ENCODE measurements around the gene BEX1.
"Not testable (repeated sequence)": the region's sequence is repeated elsewhere in the genome, so short reads cannot be mapped to it uniquely, and the experiment has no call there.

Gene BEX1

DNA sequence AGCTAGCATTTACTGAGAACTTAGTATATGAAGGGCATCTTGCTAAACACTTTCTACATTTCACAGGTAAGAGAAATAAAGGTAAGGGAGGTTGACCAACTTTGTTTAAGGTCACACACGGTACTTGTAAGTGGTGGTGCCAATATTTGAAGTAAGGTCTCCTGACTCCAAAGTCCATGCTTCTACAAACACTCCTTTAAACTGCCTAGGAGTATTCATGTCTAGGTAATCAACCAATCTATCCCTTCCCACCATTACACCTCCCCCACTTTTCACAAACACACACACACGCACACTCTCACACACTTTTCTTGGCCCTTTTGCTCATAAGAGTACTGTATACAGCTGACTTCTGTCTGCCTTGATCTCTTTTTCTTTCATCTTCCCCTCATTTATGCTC is 7.1 kb downstream of the BEX1 start:
- no peak overlapping the region for H3K4me3 ChIP-seq (ENCODE audit: low read length)
- no peak for TF ChIP-seq CTCF (conservative IDR thresholded peaks at IDR 0.05; ENCODE audit: low read depth, low read length)

DNA sequence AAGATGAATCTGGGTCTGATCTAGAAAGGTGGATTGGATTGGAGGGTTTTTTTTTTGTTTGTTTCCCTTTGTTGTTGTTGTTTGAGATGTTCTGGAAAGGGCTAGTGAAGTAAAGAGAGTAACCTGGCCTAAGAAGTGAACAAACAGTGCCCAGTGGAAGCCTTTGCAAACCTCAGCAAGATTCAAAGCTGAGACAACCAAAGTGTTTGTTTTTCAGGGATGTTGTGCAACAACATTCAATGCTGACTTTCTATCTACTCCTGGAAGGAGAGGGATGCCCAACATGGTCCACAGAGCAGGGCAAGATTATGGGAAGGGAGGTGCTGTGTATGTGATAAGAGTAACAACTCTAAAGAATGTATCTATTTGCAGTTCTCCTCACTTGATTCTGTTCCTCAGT is 11.3 kb downstream of the BEX1 start:
- no peak overlapping the region for H3K4me3 ChIP-seq (ENCODE audit: low read length)
- TF ChIP-seq CTCF (conservative IDR thresholded peaks at IDR 0.05; ENCODE audit: low read depth, low read length) = no peak

More for the DNA sequence above, 7.1 kb downstream of the BEX1 start:
- no peak for DNase-seq (ENCODE audit: low read depth)

DNA sequence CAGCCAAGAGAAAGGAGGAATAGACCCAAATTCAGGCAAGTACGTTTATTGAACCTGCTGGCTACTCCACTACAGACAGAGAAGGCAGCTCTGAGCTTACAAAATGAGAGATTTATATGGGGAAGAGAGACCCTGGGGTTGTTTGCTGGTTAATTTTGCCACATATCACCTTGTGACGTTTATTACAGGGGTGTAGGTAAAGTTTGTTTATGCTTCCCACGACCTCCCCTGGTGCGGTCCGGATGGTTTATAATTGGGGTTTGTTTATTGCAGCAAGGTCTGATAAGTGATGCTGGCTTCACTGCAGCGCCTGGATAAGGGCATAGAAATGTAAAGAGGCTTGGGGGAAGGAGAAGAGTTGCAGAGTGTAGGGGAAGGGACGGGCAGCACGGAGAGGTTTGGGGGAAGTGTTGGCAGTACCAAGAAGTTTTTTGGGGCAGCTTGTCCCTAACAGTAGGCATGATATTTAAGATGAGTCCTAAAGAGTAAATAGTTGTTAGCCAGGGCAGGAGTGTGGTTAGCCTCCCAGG is 12.6 kb downstream of the BEX1 start:
- no peak for DNase-seq (ENCODE audit: low read depth)
- TF ChIP-seq CTCF (conservative IDR thresholded peaks at IDR 0.05; ENCODE audit: low read depth, low read length) = no peak
- no peak overlapping the region for H3K4me3 ChIP-seq (ENCODE audit: low read length)

More for the DNA sequence above, 11.3 kb downstream of the BEX1 start:
- DNase-seq (ENCODE audit: low read depth) = no peak

DNA sequence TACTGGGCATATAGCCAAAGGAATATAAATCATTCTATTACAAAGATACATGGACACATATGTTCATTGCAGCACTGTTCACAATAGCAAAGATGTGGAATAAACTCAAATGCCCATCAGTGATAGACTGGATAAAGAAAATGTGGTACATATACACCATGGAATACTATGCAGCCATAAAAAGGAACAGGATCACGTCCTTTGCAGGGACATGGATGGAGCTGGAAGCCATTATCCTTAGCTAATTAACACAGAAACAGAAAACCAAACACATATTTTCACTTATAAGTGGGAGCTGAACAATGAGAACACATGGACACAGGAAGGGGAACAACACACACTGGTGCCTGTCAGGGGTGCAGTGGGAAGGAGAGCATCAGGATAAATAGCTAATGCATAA is 30.6 kb downstream of the BEX1 start:
- H3K4me3 ChIP-seq (ENCODE audit: low read length); DNase-seq (ENCODE audit: low read depth): not testable (repeated sequence)

DNA sequence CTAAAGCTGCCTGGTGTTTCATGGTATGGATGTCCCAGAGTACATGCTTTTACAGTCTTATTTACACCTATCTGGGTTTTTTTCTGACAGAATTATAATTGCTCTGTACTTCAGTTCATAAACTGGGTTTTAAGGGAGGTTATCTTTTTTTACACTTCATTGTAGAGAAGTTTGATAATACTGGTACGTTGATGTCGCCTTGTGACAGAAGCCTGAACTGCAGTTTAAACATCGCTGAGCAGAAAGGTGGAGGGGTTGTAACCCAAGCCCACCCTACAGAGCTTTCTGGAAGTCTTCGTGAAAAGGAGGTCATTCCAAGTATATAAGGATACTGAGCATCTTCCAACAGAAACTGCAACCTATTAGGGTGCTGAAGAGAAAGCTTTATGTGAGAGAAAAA is 46.4 kb downstream of the BEX1 start:
- H3K4me3 ChIP-seq (ENCODE audit: low read length) = no peak overlapping the region
- TF ChIP-seq CTCF (conservative IDR thresholded peaks at IDR 0.05; ENCODE audit: low read depth, low read length) = no peak
- DNase-seq (ENCODE audit: low read depth) = no peak

DNA sequence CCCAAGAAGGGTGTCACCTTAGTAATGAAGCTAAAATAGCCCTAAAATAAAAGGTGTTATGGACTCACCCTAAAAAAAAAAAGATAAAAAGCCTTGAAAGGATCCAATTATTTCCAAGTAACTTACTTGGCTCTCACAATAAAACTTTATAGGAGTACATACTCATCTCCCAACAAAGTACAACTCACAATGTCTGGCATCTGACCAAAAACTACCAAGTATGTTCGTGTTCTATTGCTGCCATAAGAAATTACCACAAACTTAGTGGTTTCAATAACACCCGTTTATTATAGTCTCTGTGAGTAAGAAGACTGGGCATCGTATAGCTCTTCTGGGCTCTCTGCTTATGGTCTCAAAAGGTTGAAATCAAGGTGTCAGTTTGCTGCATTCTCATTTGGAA is 51.0 kb downstream of the BEX1 start:
- TF ChIP-seq CTCF (conservative IDR thresholded peaks at IDR 0.05; ENCODE audit: low read depth, low read length) = no peak
- no peak for DNase-seq (ENCODE audit: low read depth)
- no peak overlapping the region for H3K4me3 ChIP-seq (ENCODE audit: low read length)
